Activated CD8-positive, alpha-beta T cell treated with anti-CD3 and anti-CD28 coated beads for 36 hours (primary cell): ENCODE data around the gene LAMA4. TPM values are rescaled to one million over a fixed set of nuclear protein-coding genes. Genes with fewer than 3 reads are reported as not detected.

ENCODE experiments used
- ATAC-seq: fragments of 200-7000 bp; cut with Tn5 transposase; one replicate; pipeline ENCODE4 v1.10.0; 2021; ENCODE audit warnings: mild to moderate bottlenecking, moderate library complexity
- CTCF ChIA-PET: fragments of 350-600 bp; sonication (Branson Sonifier 250); formaldehyde crosslinking; loops from one replicate; lab custom pipeline; 2021; ENCODE audit warnings: antibody characterized with exemption; lab: Charles Lee
- POLR2A ChIA-PET: fragments of 350-600 bp; sonication (Branson Sonifier 250); formaldehyde crosslinking; loops from one replicate; lab custom pipeline; 2021; ENCODE audit warnings: antibody characterized with exemption; lab: Charles Lee
- DNase-seq: peaks from one replicate; pipeline ENCODE4 v3.0.0-alpha.2; 2020
- H3K27ac Mint-ChIP-seq: one replicate; pipeline ENCODE4 v1.8.0; 2021; ENCODE audit warnings: mild to moderate bottlenecking, mixed read lengths
- H3K27me3 Mint-ChIP-seq: one replicate; pipeline ENCODE4 v1.8.0; 2021; ENCODE audit warnings: mixed read lengths
- H3K36me3 Mint-ChIP-seq: one replicate; pipeline ENCODE4 v1.8.0; 2021; ENCODE audit warnings: low read depth, mixed read lengths
- H3K4me1 Mint-ChIP-seq: one replicate; pipeline ENCODE4 v1.8.0; 2021; ENCODE audit warnings: low read depth, mixed read lengths
- H3K4me3 Mint-ChIP-seq: one replicate; pipeline ENCODE4 v1.8.0; 2021; ENCODE audit warnings: mild to moderate bottlenecking, moderate library complexity, mixed read lengths
- H3K9me3 Mint-ChIP-seq: one replicate; pipeline ENCODE4 v1.8.0; 2021; ENCODE audit warnings: mixed read lengths
- intact Hi-C: fragments of 100-400 bp; cut with micrococcal nuclease; formaldehyde crosslinking; loops from one replicate; pipeline ENCODE4 v1.10.0; 2022
- total RNA-seq, 2 experiments: library from RNA; stranded (reverse); gene quantifications; one replicate each; pipeline ENCODE4 v1.2.3, GENCODE V29; 2021
- TF ChIP-seq, protein P1 (sequence below): fragments of 200-600 bp; IDR thresholded peaks from one replicate; pipeline ENCODE4 v1.8.0; 2022; ENCODE audit warnings: antibody characterized with exemption, mild to moderate bottlenecking

LAMA4 gene
- total RNA-seq, 2 experiments from 2014 or later: not detected

DNA sequence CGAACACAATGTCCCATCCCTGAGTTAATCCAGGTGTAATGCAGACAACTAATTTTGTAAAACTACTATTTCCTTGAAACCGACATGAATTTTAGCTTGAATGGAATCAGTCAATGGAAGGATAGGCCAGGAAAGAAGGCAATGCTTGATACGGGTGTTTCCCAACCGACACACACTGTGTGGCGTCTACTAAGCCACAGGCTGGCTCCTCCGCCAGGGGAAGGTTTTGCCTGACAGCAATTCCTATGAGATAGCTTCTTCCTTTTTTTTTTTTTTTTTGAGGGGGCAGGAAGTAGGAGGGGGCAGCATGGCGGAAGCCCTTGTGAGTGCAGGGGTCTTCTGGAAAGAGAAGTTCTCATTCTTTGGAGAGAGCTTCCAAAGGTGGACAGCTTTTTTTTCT lies 12.0 kb upstream of the LAMA4 start:
- TF ChIP-seq, protein P1, sequence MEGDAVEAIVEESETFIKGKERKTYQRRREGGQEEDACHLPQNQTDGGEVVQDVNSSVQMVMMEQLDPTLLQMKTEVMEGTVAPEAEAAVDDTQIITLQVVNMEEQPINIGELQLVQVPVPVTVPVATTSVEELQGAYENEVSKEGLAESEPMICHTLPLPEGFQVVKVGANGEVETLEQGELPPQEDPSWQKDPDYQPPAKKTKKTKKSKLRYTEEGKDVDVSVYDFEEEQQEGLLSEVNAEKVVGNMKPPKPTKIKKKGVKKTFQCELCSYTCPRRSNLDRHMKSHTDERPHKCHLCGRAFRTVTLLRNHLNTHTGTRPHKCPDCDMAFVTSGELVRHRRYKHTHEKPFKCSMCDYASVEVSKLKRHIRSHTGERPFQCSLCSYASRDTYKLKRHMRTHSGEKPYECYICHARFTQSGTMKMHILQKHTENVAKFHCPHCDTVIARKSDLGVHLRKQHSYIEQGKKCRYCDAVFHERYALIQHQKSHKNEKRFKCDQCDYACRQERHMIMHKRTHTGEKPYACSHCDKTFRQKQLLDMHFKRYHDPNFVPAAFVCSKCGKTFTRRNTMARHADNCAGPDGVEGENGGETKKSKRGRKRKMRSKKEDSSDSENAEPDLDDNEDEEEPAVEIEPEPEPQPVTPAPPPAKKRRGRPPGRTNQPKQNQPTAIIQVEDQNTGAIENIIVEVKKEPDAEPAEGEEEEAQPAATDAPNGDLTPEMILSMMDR: no peak
- ChIA-PET CTCF (interaction anchor here (0.8 kb wide), 1 partner anchor 102 kb away, joined by 3 read pairs; no protein-coding TSS in a partner anchor), POLR2A (no interaction called here)
- no peaks in the 10 kb centered on the region for H3K9me3 Mint-ChIP-seq
- H3K4me1 Mint-ChIP-seq: peaks cover 3% of the 10 kb centered on the region
- no peak overlapping the region for H3K27ac Mint-ChIP-seq
- intact Hi-C loops: no loop called here
- no peak overlapping the region for H3K4me3 Mint-ChIP-seq
- H3K36me3 Mint-ChIP-seq: no peaks in the 10 kb centered on the region
- H3K27me3 Mint-ChIP-seq: peaks cover 3% of the 10 kb centered on the region
- ATAC-seq (no peak), DNase-seq (no peak)

DNA sequence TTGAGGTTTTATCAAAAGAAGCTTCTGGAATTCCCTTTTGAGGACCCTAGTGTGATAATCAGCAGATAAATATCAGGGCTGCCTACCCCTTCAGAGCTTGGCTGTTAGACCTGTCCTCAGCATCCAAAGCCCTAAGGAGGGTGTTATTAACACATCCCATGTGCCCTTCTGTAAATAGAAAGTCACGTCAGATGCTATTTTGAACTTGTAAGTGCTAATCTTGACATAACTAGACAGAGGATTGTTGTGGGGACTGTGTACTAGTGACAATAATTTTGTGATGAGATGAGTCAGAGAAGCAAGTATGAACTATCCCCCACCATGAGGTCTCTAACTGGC lies 4.9 kb upstream of the LAMA4 start:
- POLR2A ChIA-PET: no interaction called here
- DNase-seq: no peak
- Mint-ChIP-seq H3K4me1 (peaks cover 3% of the 10 kb centered on the region), H3K27me3 (peaks cover 21% of the 10 kb centered on the region), H3K27ac (no peak overlapping the region), H3K9me3 (no peaks in the 10 kb centered on the region), H3K4me3 (no peak overlapping the region), H3K36me3 (no peaks in the 10 kb centered on the region)
- CTCF ChIA-PET: interaction anchor here (1.2 kb wide), 1 partner anchor 11 kb away, joined by 3 read pairs; no protein-coding TSS in a partner anchor
- ATAC-seq: no peak
- TF ChIP-seq, protein P1: no peak
- intact Hi-C loops: no loop called here

DNA sequence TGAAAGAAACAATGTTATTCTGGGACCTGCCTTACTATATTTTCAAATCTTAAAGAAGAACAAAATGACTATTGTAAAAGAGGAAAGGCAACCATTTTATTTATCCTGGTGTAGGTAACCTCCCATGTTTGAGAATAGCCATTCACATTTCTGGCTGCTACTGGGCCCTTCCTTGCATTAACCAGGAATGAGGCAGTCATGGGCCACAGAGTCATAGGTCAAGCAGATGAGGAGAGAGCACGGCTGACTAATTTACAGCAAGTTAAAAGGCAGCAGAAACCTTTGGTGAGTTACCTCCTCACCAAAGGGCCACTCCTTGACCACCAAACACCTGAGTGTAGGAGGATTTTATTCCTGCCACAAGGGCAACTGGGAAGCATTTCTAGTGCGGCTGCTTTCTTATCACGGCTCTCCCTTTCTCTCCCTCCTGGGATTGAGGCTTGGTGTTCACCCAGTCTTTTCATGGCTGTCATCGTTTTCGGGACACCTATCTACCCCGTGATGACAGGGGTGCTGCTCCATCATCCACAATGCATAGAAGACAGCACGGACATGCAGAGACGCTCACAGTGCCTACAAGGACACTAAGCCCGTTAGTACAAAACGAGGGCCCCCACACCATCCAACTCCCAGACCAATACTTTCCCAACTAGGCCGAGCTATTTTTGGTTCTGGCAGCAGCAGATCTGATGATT lies 4.4 kb upstream of the LAMA4 start:
- DNase-seq (no peak), ATAC-seq (no peak)
- ChIA-PET CTCF (interaction anchor here (1.2 kb wide), 1 partner anchor 11 kb away, joined by 3 read pairs; no protein-coding TSS in a partner anchor), POLR2A (no interaction called here)
- Mint-ChIP-seq H3K9me3 (no peaks in the 10 kb centered on the region), H3K4me1 (peaks cover 8% of the 10 kb centered on the region), H3K27me3 (peaks cover 26% of the 10 kb centered on the region), H3K4me3 (no peak overlapping the region), H3K27ac (no peak overlapping the region), H3K36me3 (no peaks in the 10 kb centered on the region)
- intact Hi-C loops: no loop called here
- TF ChIP-seq, protein P1: no peak

DNA sequence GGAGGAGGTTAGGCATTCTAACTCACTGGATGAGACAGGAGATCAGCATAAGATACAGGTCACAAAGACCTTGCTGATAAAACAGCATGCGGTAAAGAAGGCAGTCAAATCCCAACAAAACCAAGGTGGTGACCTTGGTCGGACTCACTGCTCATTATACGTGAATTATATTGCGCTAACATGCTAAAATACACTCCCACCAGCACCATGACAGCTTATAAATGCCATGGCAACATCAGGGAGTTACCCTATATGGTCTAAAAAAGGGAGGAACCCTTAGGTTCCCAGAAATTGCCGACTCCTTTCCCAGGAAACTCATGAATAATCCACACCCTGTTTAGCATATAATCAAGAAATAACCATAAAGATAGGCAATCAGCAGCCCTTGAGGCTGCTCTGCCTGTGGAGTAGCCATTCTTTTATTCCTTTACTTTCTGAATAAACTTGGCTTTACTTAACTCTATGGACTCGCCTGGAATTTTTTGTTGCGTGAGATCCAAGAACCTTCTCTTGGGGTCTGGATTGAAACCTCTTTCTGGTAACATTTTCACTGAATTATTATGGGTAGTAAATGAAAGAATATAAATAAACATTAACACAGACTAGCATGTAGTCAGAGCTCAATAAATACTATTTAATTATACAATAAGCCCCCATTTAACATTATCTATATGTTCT lies 3.0 kb upstream of the LAMA4 start:
- H3K27me3 Mint-ChIP-seq: peaks cover 34% of the 10 kb centered on the region
- peaks cover 12% of the 10 kb centered on the region for H3K4me1 Mint-ChIP-seq
- no peak overlapping the region for H3K4me3 Mint-ChIP-seq
- intact Hi-C loops: no loop called here
- H3K27ac Mint-ChIP-seq: no peak overlapping the region
- H3K36me3 Mint-ChIP-seq: no peaks in the 10 kb centered on the region
- POLR2A ChIA-PET: no interaction called here
- TF ChIP-seq, protein P1: no peak
- ATAC-seq (no peak), DNase-seq (no peak)
- CTCF ChIA-PET: interaction anchor here (1.1 to 1.5 kb wide), 2 partner anchors 78 to 95 kb away, joined by 3 to 6 read pairs; no protein-coding TSS in a partner anchor
- H3K9me3 Mint-ChIP-seq: no peaks in the 10 kb centered on the region

DNA sequence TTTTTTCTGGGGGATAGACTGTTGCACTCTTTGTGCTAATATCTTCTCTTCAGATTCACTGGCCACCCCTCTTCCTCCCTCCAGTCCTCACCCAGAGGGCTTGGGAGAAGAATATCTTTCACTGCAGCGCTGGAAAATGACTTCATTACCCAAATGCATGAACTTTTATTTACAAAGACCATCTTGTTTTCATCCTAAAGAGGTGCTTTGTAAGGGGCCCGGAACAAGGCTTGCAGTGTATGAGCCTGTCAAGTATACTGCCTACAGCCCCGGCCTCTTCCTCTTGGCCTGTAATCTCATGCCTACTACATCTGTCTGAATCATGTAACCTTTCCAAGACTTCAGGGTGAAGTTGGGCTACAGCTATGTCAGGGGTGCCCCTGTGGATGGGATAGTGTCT lies 554 bp upstream of the LAMA4 start:
- H3K4me1 Mint-ChIP-seq: peaks cover 12% of the 10 kb centered on the region
- POLR2A ChIA-PET: no interaction called here
- H3K27me3 Mint-ChIP-seq: peaks cover 40% of the 10 kb centered on the region
- H3K27ac Mint-ChIP-seq: no peak overlapping the region
- no peak overlapping the region for H3K4me3 Mint-ChIP-seq
- CTCF ChIA-PET: interaction anchor here (0.7 to 1.9 kb wide), 4 partner anchors 12 to 75 kb away, joined by 3 to 4 read pairs (median 3); no protein-coding TSS in a partner anchor
- H3K36me3 Mint-ChIP-seq: no peaks in the 10 kb centered on the region
- intact Hi-C loops: no loop called here
- TF ChIP-seq, protein P1: no peak
- H3K9me3 Mint-ChIP-seq: no peaks in the 10 kb centered on the region
- DNase-seq: no peak
- no peak for ATAC-seq
